Neural progenitor cell (in vitro differentiated cells): ENCODE results near the gene CCNY.

Source experiments
- EZH2 ChIP-seq: fragments of 200-600 bp; sonication (generic); IDR thresholded peaks from 2 replicates; pipeline ENCODE4 v1.6.1; 2017; ENCODE audit warnings: antibody characterized with exemption, mild to moderate bottlenecking, moderate library complexity
- EZH2phosphoT487 ChIP-seq: fragments of 200-600 bp; sonication (generic); IDR thresholded peaks from 2 replicates; pipeline ENCODE4 v1.6.1; 2017; ENCODE audit warnings: antibody characterized with exemption
- TF ChIP-seq, protein P1 (sequence below): fragments of 200-600 bp; sonication (generic); IDR thresholded peaks from 2 replicates; pipeline ENCODE4 v1.5.1; 2017; ENCODE audit warnings: antibody characterized with exemption, mild to moderate bottlenecking

DNA sequence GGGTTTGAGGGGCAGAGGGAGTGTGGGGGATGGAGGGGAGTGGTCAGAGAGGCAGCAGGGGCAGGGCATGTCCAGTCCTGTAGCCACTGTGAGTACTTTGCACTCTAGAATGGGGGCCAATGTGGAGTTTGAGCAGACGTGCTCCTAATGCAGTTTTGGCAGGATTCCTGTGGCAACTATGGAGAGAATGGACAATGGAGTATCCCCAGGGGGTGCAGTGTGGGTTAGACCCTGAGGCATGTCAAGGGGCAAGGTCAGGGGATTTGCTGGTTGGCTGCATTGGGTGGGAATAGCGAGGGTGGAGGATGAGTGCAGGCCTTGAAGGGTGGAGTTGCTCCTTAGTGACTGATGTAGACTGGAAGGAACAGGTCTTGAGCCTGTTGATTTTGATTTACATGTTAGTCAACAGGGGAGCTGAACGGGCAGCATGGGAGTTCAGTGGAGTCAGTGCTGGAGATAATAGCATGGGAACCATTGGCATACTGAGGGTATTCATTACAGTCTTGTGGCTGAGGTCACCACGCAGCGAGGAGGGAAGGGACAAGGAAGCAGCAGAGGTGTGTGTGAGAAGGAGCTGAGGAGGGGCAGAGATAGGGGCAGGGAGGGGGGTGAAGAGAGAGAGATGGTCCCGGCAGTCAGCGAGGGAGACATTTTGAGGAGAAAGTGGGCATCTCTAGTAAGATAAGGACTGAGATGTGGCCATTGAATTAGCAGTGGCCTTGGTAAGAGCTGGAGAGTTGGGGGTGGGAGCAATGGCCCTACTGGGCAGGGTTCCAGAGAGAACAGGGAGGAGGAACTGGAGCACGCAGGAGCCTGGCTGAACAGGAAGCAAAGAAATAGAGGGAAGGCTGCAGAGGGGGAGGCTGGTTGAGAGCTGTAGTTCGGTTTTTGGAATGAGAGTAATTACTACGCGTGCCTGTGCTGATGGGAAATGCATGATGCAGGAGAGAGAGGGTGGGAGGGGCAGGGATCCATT is 112.7 kb downstream of the CCNY start:
- TF ChIP-seq, protein P1, sequence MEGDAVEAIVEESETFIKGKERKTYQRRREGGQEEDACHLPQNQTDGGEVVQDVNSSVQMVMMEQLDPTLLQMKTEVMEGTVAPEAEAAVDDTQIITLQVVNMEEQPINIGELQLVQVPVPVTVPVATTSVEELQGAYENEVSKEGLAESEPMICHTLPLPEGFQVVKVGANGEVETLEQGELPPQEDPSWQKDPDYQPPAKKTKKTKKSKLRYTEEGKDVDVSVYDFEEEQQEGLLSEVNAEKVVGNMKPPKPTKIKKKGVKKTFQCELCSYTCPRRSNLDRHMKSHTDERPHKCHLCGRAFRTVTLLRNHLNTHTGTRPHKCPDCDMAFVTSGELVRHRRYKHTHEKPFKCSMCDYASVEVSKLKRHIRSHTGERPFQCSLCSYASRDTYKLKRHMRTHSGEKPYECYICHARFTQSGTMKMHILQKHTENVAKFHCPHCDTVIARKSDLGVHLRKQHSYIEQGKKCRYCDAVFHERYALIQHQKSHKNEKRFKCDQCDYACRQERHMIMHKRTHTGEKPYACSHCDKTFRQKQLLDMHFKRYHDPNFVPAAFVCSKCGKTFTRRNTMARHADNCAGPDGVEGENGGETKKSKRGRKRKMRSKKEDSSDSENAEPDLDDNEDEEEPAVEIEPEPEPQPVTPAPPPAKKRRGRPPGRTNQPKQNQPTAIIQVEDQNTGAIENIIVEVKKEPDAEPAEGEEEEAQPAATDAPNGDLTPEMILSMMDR: no peak
- TF ChIP-seq EZH2 (no peak), EZH2phosphoT487 (no peak)
